Ovary (tissue), 9 donors: ENCODE results near the gene SEC22C. TPM values are rescaled to one million over a fixed set of nuclear protein-coding genes. Genes with fewer than 3 reads are reported as not detected.
A peak's percentile ranks its signal among the peaks of the same experiment; 100 is the strongest.

ENCODE experiments used
- DNase-seq, 5 donors: peaks; one replicate each; pipeline ENCODE4 v3.0.0-alpha.2; 2019 to 2020
- H3K27ac ChIP-seq, 2 donors: fragments of 200-600 bp; one replicate each; pipeline versions ENCODE4 v1.5.1 to v1.8.0; 2019 to 2022
- H3K27me3 ChIP-seq: fragments of 200-600 bp; one replicate; pipeline ENCODE4 v1.8.0; 2022
- H3K36me3 ChIP-seq: fragments of 200-600 bp; sonication (generic); one replicate; pipeline ENCODE4 v1.5.1; 2019
- H3K4me1 ChIP-seq: one replicate; pipeline ENCODE4 v1.8.1; 2013; ENCODE audit warnings: mild to moderate bottlenecking, moderate library complexity; ENCODE audit not compliant: insufficient read depth
- H3K4me3 ChIP-seq: fragments of 200-600 bp; sonication (generic); one replicate; pipeline ENCODE4 v1.5.1; 2017
- H3K9me3 ChIP-seq, 2 donors: fragments of 200-600 bp in 1 of 2; sonication (generic) in 1 of 2; one replicate each; pipeline versions ENCODE4 v1.5.1 to v1.8.1; 2013 to 2019; ENCODE audit warnings: mild to moderate bottlenecking in 1 of 2, moderate library complexity in 1 of 2
- CTCF ChIP-seq, 3 donors: fragments of 450-650 bp in 2 of 3; fragments of 200-600 bp in 1 of 3; IDR thresholded peaks; one replicate each; pipeline versions ENCODE4 v1.5.1 to v1.8.0; 2016 to 2022; ENCODE audit warnings: antibody characterized with exemption in 3 of 3, mild to moderate bottlenecking in 1 of 3
- EP300 ChIP-seq: sonication (generic); formaldehyde crosslinking; IDR thresholded peaks from one replicate; pipeline ENCODE4 v1.6.1; 2017; ENCODE audit warnings: antibody characterized with exemption
- POLR2A ChIP-seq: fragments of 450-650 bp; IDR thresholded peaks from one replicate; pipeline ENCODE4 v1.6.1; 2017; ENCODE audit warnings: antibody characterized with exemption, mild to moderate bottlenecking, moderate library complexity
- WGBS, 3 donors: extraction: QIAGEN DNeasy Blood & Tissue Kit in 1 of 3; methylation state at CpG; one replicate each; pipeline versions ENCODE4 v1.1.5 to v1.1.7; 2013 to 2017; 5-methylcytosine and 5-hydroxymethylcytosine counted together
- intact Hi-C, 4 donors: fragments of 100-400 bp; cut with DNase I; formaldehyde crosslinking; loops; one replicate each; pipeline versions ENCODE4 v1.11.0 to v1.15.1; 2022 to 2023
- polyA plus RNA-seq, 2 donors: library from polyadenylated mRNA; stranded (reverse); fragments of 200-250 nt in 1 of 2; fragments of 350-450 nt in 1 of 2; fragmentation: Illumina TruSeq in 1 of 2; extraction: RNeasy Lipid Tissue Mini Kit (QIAGEN cat#74804) in 1 of 2; gene quantifications; one replicate each; pipeline ENCODE4 v1.2.3, GENCODE V29; 2013 to 2014
- total RNA-seq, 7 donors: library from RNA; depleted of rRNA in 2 of 7; stranded (reverse); fragments of >200 nt in 2 of 7; fragmentation: NEBNext Ultra II Directional in 3 of 7; extraction: Animal tissue kit (Norgen Biotek cat#: 25700) in 3 of 7; gene quantifications; one replicate each; pipeline versions ENCODE4 v1.1.0 to v1.2.4, GENCODE V29; 2016 to 2023
- donor health status: DM: no; HTN: no; CAD: no; lungs with moderate emphysema.
- donor health status: DM: no; HTN: no; CAD: no.
- donor health status: Bipolar disorder and iron deficiency.
- donor health status: DM: yes; HTN: yes; CAD: no.
- donor health status: DM: no; HTN: no; CAD: no.
- donor health status: DM: yes; HTN: yes; CAD: no.

SEC22C gene
- total and polyA plus RNA-seq, 9 donors = 31.4 to 68.5 (median 46.0) TPM

- H3K36me3 ChIP-seq = no peaks in the 10 kb centered on the region
- no peak for DNase-seq
- no peaks in the 10 kb centered on the region for H3K27me3 ChIP-seq
- H3K4me3 ChIP-seq = no peak overlapping the region
- H3K27ac ChIP-seq = no peak overlapping the region
- H3K4me1 ChIP-seq = no peaks in the 10 kb centered on the region
- TF ChIP-seq CTCF (IDR thresholded peaks at IDR 0.05) (no peak), POLR2A (no peak), EP300 (no peak)
- intact Hi-C loops = no loop called here
- H3K9me3 ChIP-seq = no peaks in the 10 kb centered on the region
- WGBS, 3 donors = 32 to 93% (median 46%) methylated on average over 1 of the region's 1 CpG
These were observed 31.5 kb downstream of the SEC22C start for GRCh38 chr3:42550250-42550649.

- TF ChIP-seq EP300 = no peak
- no peak for TF ChIP-seq CTCF (IDR thresholded peaks at IDR 0.05)
- no peak for TF ChIP-seq POLR2A
- Histone ChIP-seq H3K9me3 (no peaks in the 10 kb centered on the region), H3K4me1 (no peaks in the 10 kb centered on the region), H3K36me3 (no peaks in the 10 kb centered on the region), H3K27ac (no peak overlapping the region), H3K4me3 (no peak overlapping the region), H3K27me3 (no peaks in the 10 kb centered on the region)
- intact Hi-C loops = no loop called here
- 74 to 88% (median 87%) methylated on average over 2 of the region's 2 CpGs for WGBS, 3 donors
- no peak for DNase-seq
These were observed 32.6 kb downstream of the SEC22C start for GRCh38 chr3:42549131-42549530.

- H3K27ac ChIP-seq = no peak overlapping the region
- H3K36me3 ChIP-seq = no peaks in the 10 kb centered on the region
- intact Hi-C loops = no loop called here
These were observed 34.3 kb downstream of the SEC22C start for GRCh38 chr3:42547401-42547945.

GRCh38 chr3:42546691-42547213 is 35.0 kb downstream of the SEC22C start:
- WGBS, 3 donors = 83 to 92% (median 85%) methylated on average over 3 of the region's 3 CpGs
- Histone ChIP-seq H3K27ac (no peak overlapping the region), H3K4me3 (no peak overlapping the region), H3K36me3 (no peaks in the 10 kb centered on the region), H3K9me3 (no peaks in the 10 kb centered on the region), H3K4me1 (no peaks in the 10 kb centered on the region), H3K27me3 (no peaks in the 10 kb centered on the region)
- DNase-seq = no peak
- intact Hi-C loops = no loop called here
- TF ChIP-seq CTCF (IDR thresholded peaks at IDR 0.05) (no peak), POLR2A (no peak), EP300 (no peak)

More at GRCh38 chr3:42547401-42547945, 34.3 kb downstream of the SEC22C start:
- TF ChIP-seq CTCF (IDR thresholded peaks at IDR 0.05) (peak; percentile 43 to 88 (median 57)), POLR2A (no peak), EP300 (no peak)
- DNase-seq = peak; percentile 36 to 70 (median 59)
- WGBS, 3 donors = 40 to 53% (median 49%) methylated on average over 7 of the region's 7 CpGs
- no peaks in the 10 kb centered on the region for H3K9me3 ChIP-seq
- no peak overlapping the region for H3K4me3 ChIP-seq
- no peaks in the 10 kb centered on the region for H3K4me1 ChIP-seq
- no peaks in the 10 kb centered on the region for H3K27me3 ChIP-seq
